ENCODE measurements around the gene ZNF148.

The ZNF148 gene

DNA sequence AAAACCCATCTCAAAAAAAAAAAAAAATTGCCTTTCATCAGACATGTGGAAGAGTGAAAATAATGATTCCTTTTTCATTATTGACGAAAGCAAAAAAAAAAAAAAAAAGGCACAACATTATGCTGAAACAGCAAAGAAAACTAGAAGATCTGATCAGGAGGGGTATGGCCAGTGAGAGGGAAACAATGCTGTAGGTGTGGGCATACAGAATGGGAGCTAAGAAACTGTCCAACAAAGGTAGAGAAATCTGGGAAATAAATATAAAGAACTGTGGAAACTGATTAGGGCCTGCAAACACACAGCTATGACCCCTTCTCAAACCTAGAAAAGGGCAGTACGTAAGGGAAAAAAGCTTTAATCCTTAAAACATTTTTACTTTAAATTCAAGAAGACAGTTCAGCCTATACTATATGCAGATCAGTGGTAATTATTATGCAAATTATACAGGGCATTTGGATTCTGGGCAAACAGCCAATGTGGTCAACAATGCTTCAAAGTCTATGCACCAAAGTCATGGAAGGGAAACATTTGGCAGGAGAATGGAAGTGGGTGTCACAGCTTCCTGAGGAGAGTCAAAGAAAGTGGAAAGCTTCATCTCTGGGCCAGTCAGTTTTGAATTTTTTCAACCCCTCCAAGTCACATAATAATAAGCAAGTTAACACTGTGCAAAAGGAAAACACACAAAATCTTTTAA lies 94.3 kb downstream of the ZNF148 start:
- no peak for DNase-seq (ENCODE audit: low read depth)

DNA sequence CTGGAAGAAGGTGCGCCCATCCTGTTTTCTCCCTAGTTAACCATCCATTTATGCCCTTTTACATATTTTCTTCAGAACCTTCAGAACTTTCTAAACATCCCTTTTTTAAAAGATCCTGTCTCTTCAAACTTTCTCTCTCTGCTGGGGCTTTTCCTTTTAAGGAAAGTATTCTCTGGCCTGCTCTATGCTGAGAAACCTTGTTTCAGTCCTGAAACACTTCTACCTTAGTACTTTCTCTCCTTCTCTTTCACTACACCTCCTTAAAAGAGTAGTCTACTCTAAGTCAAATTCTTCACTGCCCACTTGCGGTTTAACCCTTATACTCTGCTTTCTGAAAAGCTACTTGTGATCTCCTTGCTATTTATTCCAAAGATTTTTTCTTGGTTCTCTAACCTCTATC lies 97.0 kb downstream of the ZNF148 start:
- no peak for DNase-seq (ENCODE audit: low read depth)

DNA sequence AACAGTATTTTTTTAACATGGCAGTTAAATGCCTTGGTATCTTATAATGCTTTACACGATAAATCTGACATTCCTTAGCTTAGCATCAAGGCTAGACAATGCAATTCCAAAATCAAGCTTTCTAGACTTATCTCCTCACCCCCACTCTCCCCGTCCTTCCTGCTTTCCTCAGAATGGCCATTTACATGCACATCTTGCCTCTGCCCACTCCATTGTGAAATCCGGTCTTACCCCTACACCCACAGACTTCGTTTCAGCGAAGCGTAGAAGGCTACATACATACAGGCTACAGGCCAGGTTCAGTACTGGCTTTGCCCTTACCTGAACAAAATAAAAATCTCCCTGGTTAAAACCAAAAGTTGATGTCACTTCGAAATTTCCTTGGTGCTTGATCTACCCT lies 104.0 kb downstream of the ZNF148 start:
- no peak for DNase-seq (ENCODE audit: low read depth)

DNA sequence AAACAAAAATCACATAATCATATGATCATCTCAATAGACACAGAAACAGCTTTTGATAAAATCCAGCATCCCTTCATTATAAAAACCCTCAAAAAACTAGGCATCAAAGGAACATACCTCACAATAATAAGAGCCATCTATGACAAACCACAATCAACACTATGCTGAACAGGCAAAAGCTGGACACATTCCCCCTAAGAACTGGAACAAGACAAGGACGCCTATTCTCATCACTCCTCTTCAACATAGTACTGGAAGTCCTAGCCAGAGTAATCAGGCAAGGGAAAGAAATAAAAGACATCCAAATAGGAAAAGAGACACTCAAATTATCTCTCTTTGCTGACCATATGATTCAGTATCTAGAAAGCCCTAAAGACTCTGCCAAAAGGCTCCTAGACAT lies 107.7 kb downstream of the ZNF148 start:
- no peak for DNase-seq (ENCODE audit: low read depth)

DNA sequence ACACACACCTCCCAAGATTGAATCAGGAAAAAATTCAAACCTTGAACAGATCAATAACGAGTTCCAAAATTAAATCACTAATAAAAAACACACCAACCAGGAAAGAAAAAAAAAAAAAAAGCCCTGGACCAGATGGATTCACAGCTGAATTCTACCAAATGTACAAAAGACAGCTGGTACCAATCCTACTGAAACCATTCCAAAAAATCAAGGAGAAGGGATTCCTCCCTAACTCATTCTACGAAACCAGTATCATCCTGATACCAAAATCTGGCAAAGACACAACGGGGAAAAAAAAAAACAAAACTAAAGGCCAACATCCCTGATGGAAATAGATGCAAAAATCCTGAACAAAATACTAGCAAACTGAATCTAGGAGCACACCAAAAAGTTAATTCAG lies 108.2 kb downstream of the ZNF148 start:
- DNase-seq (ENCODE audit: low read depth) = no peak

DNA sequence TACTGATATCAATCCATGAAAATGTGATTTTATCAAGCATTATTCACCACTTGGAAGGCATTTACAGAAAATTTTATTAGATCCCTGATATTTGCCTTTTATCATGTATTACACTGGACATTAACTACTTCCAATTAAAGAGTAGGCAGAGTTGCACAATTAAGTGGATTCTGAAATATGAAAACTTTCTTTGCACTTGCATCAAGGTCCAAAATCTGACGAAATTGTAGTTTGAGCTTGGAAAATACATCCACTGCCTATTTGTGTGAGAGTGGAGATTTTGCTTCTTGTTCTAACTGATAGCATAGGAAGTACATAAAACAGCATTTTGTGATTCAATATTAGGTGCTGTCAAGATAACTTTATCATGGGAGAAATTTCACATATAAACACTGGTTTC lies 113.0 kb downstream of the ZNF148 start:
- DNase-seq (ENCODE audit: low read depth) = no peak

DNA sequence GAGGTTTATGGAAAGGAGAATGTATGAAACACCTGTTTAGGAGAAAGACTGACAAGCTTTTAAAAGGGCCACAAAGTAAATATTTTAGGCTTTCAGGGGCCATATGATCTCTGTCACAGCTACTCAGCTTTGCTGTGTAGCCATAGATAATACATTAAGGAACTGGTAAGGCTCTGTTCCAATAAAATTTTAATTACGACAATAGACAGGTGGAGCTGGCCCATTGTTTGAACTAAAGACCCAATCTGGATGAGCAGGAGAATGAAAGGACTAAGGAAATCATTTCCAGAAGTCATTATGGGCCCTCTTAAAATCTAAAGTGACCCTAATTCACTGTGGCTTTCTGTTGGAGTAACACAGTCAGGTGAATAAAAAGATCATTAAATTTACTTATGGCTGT lies 114.1 kb downstream of the ZNF148 start:
- no peak for DNase-seq (ENCODE audit: low read depth)

DNA sequence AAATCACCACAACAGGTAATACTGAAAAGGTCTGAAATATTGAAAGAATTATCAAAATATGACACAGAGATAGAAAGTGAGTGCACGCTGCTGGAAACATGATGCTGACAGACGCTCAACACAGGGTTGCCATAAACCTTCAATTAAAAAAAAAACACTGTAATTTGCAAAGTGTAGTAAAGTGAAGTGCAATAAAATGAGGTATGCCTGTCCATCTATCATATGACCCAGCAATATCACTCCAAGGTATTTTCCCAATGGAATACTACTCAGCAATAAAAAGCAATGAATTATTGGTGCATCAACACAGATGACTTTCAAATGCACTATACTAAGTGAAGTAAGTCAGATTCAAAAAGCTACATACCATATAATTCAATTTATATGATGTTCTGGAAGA lies 115.0 kb downstream of the ZNF148 start:
- DNase-seq (ENCODE audit: low read depth) = no peak

DNA sequence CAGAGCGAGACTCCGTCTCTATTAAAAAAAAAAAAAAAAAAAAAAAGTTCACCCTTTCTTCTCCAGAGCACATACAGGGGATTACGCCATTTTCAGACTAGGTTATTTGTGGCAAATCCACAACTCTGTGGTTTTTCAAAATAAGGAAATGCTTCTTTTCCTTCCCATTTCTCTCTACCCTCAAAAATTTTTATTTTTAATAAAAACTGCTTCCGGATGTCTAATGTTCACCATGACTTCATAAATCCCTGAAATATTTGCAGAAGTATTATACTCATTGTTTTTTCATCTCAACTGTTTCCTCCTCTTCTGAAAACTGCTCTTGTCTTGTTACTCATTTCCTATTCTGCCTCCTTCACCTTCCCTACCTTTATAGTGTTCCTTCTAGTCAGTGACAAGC lies 117.6 kb downstream of the ZNF148 start:
- no peak for DNase-seq (ENCODE audit: low read depth)

DNA sequence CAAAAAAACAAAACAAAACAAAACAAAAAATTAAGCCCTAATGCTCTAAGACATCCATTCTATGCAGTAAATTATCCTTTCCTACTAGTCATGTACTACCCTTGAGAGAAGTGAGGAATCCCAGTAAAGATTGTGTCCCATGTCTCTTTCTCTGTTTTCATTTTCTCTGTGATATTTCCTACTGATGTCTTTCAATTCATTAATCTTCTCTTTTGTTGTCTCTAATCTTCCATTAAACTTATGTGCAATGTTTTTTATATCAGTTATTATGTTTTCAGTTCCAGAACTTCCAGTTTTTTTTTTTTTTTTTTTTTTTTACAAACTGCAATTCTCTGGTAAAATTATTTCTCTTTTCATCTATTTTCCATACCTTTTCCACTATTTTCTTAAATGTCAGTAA lies 118.5 kb downstream of the ZNF148 start:
- no peak for DNase-seq (ENCODE audit: low read depth)

DNA sequence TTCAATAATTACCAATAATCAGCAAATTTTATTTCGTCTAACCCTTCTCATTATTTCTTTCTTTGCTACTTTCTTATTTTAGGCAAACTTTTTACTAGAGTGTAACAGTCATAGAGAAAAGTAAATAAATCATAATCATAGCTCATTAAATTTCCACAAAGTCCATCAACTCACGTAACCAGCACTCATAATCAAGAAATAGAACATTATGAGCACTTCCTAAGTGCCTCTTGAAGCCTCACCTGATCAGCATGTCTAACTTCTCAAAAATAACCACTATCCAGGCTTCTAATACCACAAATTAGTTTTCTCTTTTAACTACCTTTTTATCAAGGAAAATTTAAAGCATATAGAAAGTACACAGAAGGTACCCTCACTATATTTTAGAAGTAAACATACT lies 124.2 kb downstream of the ZNF148 start:
- DNase-seq (ENCODE audit: low read depth) = no peak

DNA sequence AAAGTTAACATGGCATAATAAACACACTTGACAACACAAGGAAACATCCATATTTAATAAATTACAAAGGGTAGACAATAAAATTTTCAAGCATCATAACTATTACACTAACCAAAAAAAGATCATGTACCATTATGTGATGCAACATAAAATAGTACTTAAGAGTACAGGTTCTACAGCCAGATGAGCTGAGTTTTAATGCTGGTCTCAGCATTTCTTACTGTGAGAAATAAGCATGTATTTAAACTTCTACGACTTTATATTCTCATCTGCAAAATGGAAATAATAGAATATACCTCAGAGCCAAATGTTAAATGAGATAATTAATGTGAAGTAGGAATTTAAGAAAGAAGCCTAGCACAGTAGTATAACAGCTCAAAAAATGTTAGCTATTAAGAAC lies 128.9 kb downstream of the ZNF148 start:
- no peak for DNase-seq (ENCODE audit: low read depth)

DNA sequence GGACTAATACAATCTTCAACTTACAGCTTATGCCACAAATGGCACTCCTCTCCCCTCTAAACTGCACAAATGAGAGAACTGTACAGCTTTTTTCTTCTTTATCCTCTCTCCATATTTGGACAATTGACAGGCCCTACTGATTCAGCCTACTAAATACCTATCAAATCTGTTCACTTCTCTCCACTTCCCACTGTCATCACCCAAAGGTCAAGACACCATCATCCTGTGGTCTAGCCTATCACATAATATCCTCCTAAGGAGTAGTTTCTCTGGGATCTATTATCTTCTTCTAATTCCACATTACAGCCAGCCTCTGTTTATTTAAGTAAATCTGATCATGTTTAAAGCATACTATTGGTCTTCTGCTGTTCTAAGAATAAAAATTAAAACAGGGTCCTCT lies 129.6 kb downstream of the ZNF148 start:
- DNase-seq (ENCODE audit: low read depth) = no peak

DNA sequence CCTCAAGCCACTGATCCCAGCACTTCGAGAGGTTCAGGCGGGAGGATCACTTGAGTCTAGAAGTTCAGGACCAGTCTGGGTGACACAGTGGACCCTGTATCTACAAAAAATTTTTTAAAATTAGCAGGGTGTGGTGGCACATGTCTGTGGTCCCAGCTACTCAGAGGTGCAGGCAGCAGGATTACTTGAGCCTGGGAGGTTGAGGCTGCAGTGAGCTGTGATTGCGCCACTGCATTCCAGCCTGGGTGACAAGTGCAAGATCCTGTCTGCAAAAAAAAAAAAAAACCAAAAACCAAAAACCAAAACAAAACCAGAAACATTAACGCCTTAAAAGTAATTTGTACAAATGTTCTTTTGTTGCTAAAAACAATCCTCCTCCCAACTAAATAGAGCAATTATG lies 134.6 kb downstream of the ZNF148 start:
- DNase-seq (ENCODE audit: low read depth) = no peak

DNA sequence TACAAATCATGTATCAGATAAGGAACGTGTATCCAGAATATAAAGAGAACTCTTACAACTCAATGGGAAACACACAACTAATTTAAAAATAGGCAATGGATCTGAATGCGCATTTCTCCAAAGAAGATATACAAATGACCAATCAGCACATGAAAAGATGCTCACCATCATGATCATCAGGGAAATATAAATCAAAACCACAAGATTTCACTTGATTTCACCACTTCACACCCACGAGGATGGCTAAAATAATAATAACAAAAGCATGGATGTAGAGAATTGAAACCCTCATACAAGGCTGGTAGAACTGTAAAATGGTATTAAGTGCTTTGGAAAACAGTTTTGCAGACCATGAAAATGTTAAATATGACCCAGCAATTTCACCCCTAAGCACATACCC lies 135.9 kb downstream of the ZNF148 start:
- no peak for DNase-seq (ENCODE audit: low read depth)

DNA sequence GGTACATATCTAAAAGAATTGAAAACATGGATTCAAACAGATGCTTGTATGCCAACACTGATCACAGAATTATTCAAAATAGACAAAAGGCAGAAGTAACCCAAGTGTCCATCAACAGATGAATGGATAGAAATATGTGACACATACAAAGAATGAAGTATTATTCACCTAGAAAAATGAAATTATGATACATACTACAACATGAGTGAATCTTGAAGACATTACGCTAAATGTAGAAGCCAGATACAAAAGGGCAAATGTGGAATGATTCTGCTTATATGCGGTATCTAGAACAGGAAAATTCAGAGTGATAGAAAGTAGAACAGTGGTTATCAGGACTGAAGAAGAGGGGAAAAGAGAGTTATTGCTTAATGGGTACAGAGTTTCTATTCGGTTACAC lies 136.4 kb downstream of the ZNF148 start:
- no peak for DNase-seq (ENCODE audit: low read depth)

DNA sequence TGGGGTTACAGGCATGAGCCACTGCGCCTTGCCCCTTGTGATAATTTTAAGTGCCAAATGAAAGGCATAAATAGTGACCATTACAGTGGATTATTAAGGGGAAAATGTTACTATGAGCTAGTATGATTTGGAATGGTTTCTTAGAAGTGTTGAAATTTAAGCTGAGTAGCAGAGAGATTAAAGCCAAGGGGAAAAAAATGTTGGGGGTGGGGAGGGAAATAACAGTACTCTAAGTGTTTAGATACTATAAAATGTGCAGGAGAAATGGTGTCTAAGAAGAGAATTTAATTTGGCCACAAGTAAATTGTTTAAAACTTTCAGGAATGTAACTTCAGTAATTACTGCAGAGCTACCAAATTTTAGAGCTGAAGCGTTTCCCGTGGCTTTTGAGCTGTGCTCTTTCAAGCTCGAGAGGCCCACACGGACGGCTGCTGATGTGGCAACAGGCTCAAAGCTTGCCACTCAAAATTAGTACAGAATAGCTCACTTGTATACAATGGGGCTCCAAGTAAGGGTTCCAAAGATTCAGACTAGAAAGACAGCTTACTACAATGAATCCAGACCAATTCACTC lies 138.7 kb downstream of the ZNF148 start:
- DNase-seq (ENCODE audit: low read depth) = no peak

DNA sequence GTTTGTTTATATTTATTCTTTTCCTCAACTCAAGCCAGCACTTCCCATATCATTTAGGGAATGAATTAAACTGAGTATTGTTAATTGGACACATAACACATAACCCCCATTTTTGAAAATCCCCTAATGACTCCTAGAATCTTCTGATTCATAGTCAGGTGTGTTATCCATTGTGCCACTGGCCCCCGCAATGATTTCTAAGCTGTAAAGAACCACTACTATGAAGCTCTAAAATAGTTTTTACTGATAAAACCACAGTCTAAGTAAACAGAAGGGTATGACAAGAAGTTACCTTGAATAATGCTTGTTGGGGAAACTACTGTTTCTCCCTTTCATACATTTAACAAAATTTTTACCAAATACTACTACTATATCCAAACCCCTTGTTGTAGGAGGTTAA lies 140.3 kb downstream of the ZNF148 start:
- no peak for DNase-seq (ENCODE audit: low read depth)

DNA sequence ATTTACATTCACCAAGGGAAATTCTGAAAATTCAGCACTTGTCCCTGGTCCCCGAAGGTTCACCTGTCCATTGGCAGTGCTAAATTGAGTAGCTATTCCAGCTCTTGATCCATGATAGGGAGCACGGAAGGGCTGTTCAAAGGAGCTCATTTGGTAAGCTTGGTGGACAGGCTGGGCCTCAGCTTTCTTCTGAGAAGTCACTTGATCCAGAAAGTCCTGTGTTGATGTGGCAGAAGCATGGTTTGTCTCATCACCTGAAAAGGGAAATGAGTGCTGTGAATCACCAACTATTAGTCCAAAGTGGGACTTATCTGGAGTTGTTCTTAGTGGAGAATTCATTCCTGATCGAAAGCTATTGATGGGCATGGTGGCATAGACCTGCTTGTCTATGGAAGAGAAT lies 142.7 kb downstream of the ZNF148 start:
- no peak for DNase-seq (ENCODE audit: low read depth)

DNA sequence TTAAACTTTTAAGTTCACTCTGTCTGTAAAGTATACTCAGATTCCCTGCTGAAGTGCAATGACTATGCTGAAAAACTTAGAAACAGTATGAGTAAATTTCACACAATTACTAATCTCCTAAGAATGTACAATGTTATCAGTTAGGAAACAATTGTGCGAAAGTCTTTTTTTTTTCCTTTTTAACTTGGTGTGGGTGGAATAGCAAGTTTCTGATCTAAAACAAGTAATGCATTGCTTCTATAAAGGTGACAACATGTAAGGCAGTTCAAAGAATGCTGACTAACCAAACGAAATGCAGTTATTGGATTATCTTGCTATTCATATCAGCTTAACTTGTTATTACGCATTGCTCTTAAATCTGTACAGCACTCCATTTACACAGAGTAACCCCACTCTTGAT lies 143.2 kb downstream of the ZNF148 start:
- no peak for DNase-seq (ENCODE audit: low read depth)

DNA sequence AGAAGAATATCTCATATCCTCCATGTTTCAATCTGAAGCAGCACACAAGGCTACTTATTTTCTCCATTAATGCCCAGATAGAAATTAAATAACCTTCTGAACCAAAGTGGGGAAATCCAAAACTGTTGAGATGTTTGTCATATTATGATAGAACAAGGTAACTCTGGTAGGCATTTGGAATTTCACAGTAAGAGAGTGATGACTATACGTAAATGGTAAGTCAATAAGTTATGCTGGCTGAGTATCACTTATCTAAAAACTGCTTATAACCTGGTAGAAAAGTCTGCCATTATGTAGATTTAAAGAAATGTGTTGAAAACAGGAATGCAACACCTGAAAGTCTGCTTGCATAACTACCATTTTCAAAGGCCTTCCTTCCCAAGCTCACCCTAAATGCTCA lies 145.4 kb downstream of the ZNF148 start:
- no peak for DNase-seq (ENCODE audit: low read depth)

DNA sequence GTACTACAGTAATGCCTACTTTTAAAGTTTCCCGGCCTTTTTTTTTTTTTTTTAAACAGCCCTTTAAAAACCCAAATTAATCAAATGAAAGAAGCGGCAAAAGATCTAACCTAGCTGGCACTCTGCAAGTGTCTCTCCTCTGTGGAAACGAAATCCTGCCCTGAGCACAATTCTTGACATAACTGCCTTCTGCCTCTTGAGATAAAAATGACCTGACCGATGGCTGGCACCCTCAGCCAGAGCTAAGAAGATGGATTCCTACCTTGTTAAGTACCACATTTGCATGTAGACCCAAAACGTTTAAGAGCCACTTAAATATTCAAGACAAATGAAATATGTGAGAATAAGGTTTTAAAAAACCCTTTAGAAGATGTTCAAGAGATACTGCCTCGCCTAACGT lies 146.0 kb downstream of the ZNF148 start:
- DNase-seq (ENCODE audit: low read depth) = no peak

DNA sequence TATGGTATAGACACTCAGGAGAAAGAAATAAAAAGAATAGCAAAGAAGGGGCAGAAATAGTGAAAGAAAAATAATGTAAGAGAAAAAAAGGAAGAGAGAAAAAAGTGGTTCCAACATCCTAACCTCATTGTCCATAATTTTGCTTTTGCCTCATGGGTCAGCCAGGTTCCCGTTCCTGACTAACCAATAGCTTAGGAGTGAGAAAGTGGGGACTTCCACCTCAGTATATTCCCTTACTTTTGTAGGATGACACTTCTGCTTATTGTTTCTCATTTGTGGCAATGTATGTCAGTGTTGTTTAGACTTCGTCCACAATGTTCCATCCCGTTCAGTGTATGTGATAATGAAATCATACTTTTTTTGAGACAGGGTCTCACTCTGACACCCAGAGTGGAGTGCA lies 153.3 kb downstream of the ZNF148 start:
- no peak for DNase-seq (ENCODE audit: low read depth)

DNA sequence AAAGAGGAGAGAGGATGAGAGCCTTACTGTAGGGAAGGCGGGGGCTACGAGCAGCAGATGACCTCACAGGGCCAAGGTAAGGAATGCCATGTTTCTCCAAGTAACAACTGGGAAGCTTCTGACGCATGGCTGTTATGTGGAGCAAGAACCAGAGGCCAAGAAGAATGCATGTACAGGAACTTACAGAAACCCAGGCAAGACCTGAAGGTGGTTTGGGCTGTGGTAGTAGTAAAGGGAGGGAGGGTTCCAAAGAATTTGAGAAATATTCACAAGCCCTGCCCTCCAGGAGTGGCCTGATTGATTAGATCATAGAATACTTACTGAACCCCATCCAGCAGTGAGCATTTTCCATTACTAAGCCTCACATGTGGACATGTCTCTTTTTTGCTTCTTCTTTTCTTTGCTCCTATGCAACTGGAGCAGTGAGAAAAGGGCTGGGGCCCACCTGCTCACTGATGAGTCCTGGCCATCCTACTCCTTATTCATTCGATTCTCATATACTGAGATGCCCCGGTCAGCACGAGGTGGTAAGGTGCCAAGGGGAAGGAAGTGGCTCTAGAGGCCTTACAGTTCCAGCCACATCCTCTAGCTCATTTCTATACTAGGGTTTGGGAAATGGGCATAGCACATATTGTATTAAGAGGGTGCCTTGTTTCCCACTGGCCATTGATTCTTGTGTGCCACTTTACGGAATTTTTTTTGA lies 154.2 kb downstream of the ZNF148 start:
- DNase-seq (ENCODE audit: low read depth) = no peak

All from activated T-cell treated with anti-CD3 and anti-CD28 coated beads for 24 hours (primary cell).